ENCODE results near the gene GALK2.

Gene GALK2

DNA sequence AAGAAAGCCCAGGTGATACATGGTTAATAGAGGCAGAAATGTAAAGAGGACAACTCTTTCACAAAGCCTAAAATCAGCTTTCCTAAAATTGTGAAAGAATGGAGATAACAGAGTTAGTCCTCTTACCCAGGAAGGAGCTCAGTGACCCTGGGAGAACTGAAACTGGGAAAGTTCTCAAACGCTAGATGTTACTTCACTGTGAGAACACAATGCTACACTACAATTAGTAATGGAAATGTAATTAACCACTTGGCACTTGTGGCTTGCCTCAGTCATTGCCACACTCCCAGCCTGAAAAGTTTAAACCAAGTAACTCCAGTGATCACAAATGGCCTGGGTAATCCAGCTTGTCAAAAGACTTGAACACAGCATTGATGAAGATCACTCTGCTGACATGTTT, 150.3 kb downstream of the GALK2 start:
- in situ Hi-C loops (cut with HindIII; ENCODE audit: low sequenced_read_pairs): no loop called here
- TF ChIP-seq, protein P1, sequence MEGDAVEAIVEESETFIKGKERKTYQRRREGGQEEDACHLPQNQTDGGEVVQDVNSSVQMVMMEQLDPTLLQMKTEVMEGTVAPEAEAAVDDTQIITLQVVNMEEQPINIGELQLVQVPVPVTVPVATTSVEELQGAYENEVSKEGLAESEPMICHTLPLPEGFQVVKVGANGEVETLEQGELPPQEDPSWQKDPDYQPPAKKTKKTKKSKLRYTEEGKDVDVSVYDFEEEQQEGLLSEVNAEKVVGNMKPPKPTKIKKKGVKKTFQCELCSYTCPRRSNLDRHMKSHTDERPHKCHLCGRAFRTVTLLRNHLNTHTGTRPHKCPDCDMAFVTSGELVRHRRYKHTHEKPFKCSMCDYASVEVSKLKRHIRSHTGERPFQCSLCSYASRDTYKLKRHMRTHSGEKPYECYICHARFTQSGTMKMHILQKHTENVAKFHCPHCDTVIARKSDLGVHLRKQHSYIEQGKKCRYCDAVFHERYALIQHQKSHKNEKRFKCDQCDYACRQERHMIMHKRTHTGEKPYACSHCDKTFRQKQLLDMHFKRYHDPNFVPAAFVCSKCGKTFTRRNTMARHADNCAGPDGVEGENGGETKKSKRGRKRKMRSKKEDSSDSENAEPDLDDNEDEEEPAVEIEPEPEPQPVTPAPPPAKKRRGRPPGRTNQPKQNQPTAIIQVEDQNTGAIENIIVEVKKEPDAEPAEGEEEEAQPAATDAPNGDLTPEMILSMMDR (IDR thresholded peaks at IDR 0.05; ENCODE audit: low read depth, low read length): no peak

DNA sequence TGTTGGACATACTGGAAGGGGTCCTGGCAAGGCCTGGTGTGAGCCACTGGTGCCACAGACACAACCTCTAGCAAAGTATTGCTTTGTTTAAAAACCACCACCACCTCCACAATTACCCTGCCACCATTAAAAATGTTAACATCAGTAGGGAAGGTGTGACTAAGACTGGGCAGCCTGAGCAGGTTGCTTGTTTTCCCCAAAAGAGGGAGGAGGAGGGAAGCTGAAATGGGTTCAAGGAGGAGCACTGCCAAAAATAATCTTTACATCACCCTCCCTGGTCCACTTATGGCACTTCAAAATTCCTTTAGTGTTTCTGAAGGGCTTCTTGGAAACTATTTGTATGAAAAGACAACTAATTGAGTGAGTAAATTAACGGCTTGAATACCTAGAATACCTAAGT, 153.2 kb downstream of the GALK2 start:
- no peak overlapping the region for H3K4me3 ChIP-seq (ENCODE audit: low read depth, low read length)
- in situ Hi-C loops (cut with HindIII; ENCODE audit: low sequenced_read_pairs): no loop called here
- DNase-seq (ENCODE audit: low read depth, low spot score): no peak
- TF ChIP-seq, protein P1 (IDR thresholded peaks at IDR 0.05; ENCODE audit: low read depth, low read length): no peak

More for the DNA sequence above, 150.3 kb downstream of the GALK2 start:
- no peak overlapping the region for H3K4me3 ChIP-seq (ENCODE audit: low read depth, low read length)
- no peak for DNase-seq (ENCODE audit: low read depth, low spot score)

DNA sequence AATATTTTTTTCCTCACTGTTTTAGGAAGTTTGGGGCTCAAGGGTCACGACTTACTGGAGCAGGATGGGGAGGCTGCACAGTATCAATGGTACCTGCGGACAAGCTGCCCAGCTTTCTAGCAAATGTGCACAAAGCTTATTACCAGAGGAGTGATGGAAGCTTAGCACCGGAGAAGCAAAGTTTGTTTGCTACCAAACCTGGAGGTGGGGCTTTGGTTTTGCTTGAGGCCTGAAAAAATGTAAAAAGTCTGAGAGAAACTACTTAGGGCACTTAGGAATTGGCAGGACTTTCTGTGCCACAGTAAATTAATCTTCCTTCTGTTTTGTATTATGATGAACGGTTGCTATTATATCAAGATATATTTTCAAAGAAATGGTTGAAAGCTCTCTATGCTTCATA, 157.9 kb downstream of the GALK2 start:
- DNase-seq (ENCODE audit: low read depth, low spot score): no peak
- in situ Hi-C loops (cut with HindIII; ENCODE audit: low sequenced_read_pairs): no loop called here
- TF ChIP-seq, protein P1 (IDR thresholded peaks at IDR 0.05; ENCODE audit: low read depth, low read length): no peak
- H3K4me3 ChIP-seq (ENCODE audit: low read depth, low read length): no peak overlapping the region

DNA sequence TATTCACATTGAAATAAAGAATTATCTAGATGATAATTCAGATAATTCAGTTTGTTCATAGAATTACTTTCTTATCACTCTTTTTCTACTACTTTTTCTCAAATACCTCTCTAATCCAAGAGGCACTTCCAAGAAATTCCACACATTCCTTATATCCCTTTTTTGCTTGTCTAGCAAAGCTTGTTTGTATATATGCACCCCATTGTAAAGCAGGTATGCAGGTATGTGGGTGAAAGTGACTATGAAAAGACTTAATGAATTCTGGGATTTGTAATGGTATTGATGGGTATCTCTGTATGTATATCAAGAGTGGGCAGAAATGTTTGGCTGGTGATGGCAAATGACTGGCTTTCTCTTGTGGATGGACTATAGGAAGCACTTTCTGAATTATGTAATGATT, 158.9 kb downstream of the GALK2 start:
- no peak overlapping the region for H3K4me3 ChIP-seq (ENCODE audit: low read depth, low read length)
- TF ChIP-seq, protein P1 (IDR thresholded peaks at IDR 0.05; ENCODE audit: low read depth, low read length): no peak
- in situ Hi-C loops (cut with HindIII; ENCODE audit: low sequenced_read_pairs): no loop called here
- no peak for DNase-seq (ENCODE audit: low read depth, low spot score)

DNA sequence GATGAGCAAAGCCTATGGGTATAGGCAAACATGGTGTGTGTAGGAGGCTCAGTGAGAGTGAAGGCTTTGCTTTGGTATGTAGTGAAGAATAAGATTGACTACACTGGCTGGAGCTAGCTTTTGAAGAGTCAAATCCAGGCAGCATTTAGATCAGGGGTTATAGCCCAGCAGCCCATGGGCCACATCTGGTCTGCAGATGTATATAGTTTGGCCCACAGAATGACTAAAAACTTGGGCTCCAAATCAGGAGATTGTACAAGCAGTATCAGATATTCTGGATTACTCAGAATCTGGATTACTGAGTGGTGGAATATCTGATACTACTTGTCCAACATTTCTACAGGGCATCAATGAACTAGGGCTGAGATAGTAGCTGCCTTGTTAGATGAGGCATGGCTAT, 160.1 kb downstream of the GALK2 start:
- in situ Hi-C loops (cut with HindIII; ENCODE audit: low sequenced_read_pairs): no loop called here
- no peak overlapping the region for H3K4me3 ChIP-seq (ENCODE audit: low read depth, low read length)
- no peak for DNase-seq (ENCODE audit: low read depth, low spot score)
- TF ChIP-seq, protein P1 (IDR thresholded peaks at IDR 0.05; ENCODE audit: low read depth, low read length): no peak

DNA sequence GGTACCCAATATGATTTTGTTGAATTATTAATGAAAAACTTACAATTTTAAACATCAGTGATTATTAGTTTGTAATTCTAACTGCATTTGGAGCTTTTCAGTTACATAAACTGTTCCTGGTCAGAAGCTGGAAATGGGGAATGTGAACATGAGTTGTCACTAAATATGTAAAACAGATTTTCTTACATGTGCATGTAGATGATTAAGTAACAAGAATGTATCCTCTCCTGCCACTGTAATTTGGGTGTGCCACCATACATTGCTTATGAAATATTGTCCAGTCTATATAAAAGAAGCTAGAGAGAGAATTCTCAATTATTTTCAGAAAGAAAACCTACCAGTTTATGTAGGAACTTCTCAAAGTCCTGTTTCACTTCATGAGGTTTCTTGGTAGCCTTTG, 161.4 kb downstream of the GALK2 start:
- H3K4me3 ChIP-seq (ENCODE audit: low read depth, low read length): no peak overlapping the region
- TF ChIP-seq, protein P1 (IDR thresholded peaks at IDR 0.05; ENCODE audit: low read depth, low read length): no peak
- DNase-seq (ENCODE audit: low read depth, low spot score): no peak
- in situ Hi-C loops (cut with HindIII; ENCODE audit: low sequenced_read_pairs): no loop called here

DNA sequence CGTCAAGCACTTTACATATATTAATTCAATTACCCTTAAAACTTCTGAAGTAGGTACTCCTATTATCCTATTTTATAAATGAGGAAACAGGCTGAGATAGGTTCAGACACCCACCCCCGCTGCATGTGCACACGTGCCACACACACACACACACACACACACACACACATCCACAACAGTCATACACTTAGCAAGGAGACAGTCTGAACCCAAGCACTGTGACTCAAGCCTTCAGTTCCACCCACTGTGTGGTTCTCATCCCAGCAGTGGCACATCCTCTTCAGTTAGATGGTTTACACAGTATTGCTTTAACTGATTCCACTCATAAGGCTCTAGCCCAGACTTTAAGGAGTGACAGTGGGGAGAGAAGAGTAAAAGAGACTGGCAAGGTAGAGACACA, 161.9 kb downstream of the GALK2 start:
- TF ChIP-seq, protein P1 (IDR thresholded peaks at IDR 0.05; ENCODE audit: low read depth, low read length): no peak
- no peak for DNase-seq (ENCODE audit: low read depth, low spot score)
- in situ Hi-C loops (cut with HindIII; ENCODE audit: low sequenced_read_pairs): no loop called here
- H3K4me3 ChIP-seq (ENCODE audit: low read depth, low read length): no peak overlapping the region

Measured in astrocyte of the spinal cord (primary cell).